ENCODE results near the gene CDCA4. TPM values are rescaled to one million over a fixed set of nuclear protein-coding genes. Genes with fewer than 3 reads are reported as not detected.

The CDCA4 gene
- total and polyA plus RNA-seq, 2 donors (not counting 1 experiment from before 2014, with no cell fraction given), result 6.3 to 11.7 TPM

- Mint-ChIP-seq H3K4me1 (peaks cover 82% of the 10 kb centered on the region), H3K27me3 (no peaks in the 10 kb centered on the region), H3K4me3 (peak overlapping the region; percentile 90), H3K27ac (peak overlapping the region; percentile 96), H3K9me3 (ENCODE audit: insufficient read depth) (no peaks in the 10 kb centered on the region)
- Histone ChIP-seq H2AFZ (ENCODE audit: insufficient read depth, low read depth, low read length, poor library complexity, severe bottlenecking) (no peak overlapping the region), H3K36me3 (replicated peaks in 1 of 2; ENCODE audit: control extremely low read depth in 1 of 2, control insufficient read depth in 1 of 2, extremely low read depth in 1 of 2, insufficient read depth in 2 of 2, low read length in 1 of 2) (peaks cover 0 to 16% of the 10 kb centered on the region in 2 experiments), H3K27me3 (replicated peaks in 1 of 4; ENCODE audit: control extremely low read depth in 1 of 4, control insufficient read depth in 3 of 4, insufficient read depth in 4 of 4, low read length in 3 of 4) (no peaks in the 10 kb centered on the region), H4K20me1 (ENCODE audit: control insufficient read depth, insufficient read depth, low read length, poor library complexity, severe bottlenecking) (peaks cover 61% of the 10 kb centered on the region), H3K4me3 (ENCODE audit: control extremely low read depth in 1 of 5, extremely low read depth in 1 of 5, insufficient read depth in 1 of 5, low read depth in 2 of 5, low read length in 4 of 5) (peak overlapping the region; percentile 19 to 100 (median 54)), H3K27ac (ENCODE audit: low read length in 2 of 2) (peak overlapping the region; percentile 74 to 98), H3K79me2 (ENCODE audit: control insufficient read depth, insufficient read depth, low read length) (peaks cover 95% of the 10 kb centered on the region), H3K9ac (ENCODE audit: low read length) (peak overlapping the region; percentile 72), H3K9me3 (ENCODE audit: control extremely low read depth in 1 of 3, control insufficient read depth in 2 of 3, insufficient read depth in 1 of 3, low read length in 2 of 3) (no peaks in the 10 kb centered on the region), H3K4me1 (ENCODE audit: control insufficient read depth in 2 of 2, insufficient read depth in 2 of 2, low read length in 2 of 2) (peaks cover 71 to 82% of the 10 kb centered on the region in 2 donors), H3K4me2 (replicated peaks; ENCODE audit: low read depth, low read length, poor library complexity, severe bottlenecking) (peak overlapping the region; percentile 97)
- intact Hi-C loops (cut with micrococcal nuclease), result loop anchor here (10.0 kb wide), 1 partner anchor 423 kb away; the partner anchor contains the start of gene CRIP1
- 63% methylated on average over 6 of the region's 7 CpGs for WGBS (ENCODE audit: insufficient coverage)
- TF ChIP-seq CTCF (IDR thresholded peaks at IDR 0.05) (no peak), EZH2 (IDR thresholded peaks at IDR 0.05; ENCODE audit: borderline replicate concordance, insufficient read depth, low read depth, low read length, poor library complexity, severe bottlenecking) (no peak)
- DNase-seq (no peak), ATAC-seq (ENCODE audit: low read depth) (no peak)
- ChIA-PET CTCF (interaction anchor here (0.5 to 11.9 kb wide), 6 partner anchors 12 to 240 kb away, joined by 3 to 192 read pairs (median 6); no protein-coding TSS in a partner anchor), POLR2A (interaction anchor here (0.6 to 1.4 kb wide), 7 partner anchors 8 to 239 kb away, joined by 3 to 6 read pairs (median 4); partner anchors contain the start of gene BRF1)
Measured at GRCh38 chr14:105062048-105062433, 41.2 kb upstream of the CDCA4 start.

GRCh38 chr14:105061428-105062047 lies 40.7 kb upstream of the CDCA4 start:
- Histone ChIP-seq H3K27ac (ENCODE audit: low read length in 2 of 2) (peak overlapping the region; percentile 74 to 98), H3K4me2 (replicated peaks; ENCODE audit: low read depth, low read length, poor library complexity, severe bottlenecking) (peak overlapping the region; percentile 97), H4K20me1 (ENCODE audit: control insufficient read depth, insufficient read depth, low read length, poor library complexity, severe bottlenecking) (peaks cover 66% of the 10 kb centered on the region), H3K4me1 (ENCODE audit: control insufficient read depth in 2 of 2, insufficient read depth in 2 of 2, low read length in 2 of 2) (peaks cover 66 to 77% of the 10 kb centered on the region in 2 donors), H2AFZ (ENCODE audit: insufficient read depth, low read depth, low read length, poor library complexity, severe bottlenecking) (no peak overlapping the region), H3K36me3 (replicated peaks in 1 of 2; ENCODE audit: control extremely low read depth in 1 of 2, control insufficient read depth in 1 of 2, extremely low read depth in 1 of 2, insufficient read depth in 2 of 2, low read length in 1 of 2) (peaks cover 0 to 21% of the 10 kb centered on the region in 2 experiments), H3K4me3 (ENCODE audit: control extremely low read depth in 1 of 5, extremely low read depth in 1 of 5, insufficient read depth in 1 of 5, low read depth in 2 of 5, low read length in 4 of 5) (peak overlapping the region; percentile 19 to 100 (median 54)), H3K27me3 (replicated peaks in 1 of 4; ENCODE audit: control extremely low read depth in 1 of 4, control insufficient read depth in 3 of 4, insufficient read depth in 4 of 4, low read length in 3 of 4) (no peaks in the 10 kb centered on the region), H3K9ac (ENCODE audit: low read length) (peak overlapping the region; percentile 72), H3K79me2 (ENCODE audit: control insufficient read depth, insufficient read depth, low read length) (peaks cover 93% of the 10 kb centered on the region), H3K9me3 (ENCODE audit: control extremely low read depth in 1 of 3, control insufficient read depth in 2 of 3, insufficient read depth in 1 of 3, low read length in 2 of 3) (no peaks in the 10 kb centered on the region)
- intact Hi-C loops (cut with micrococcal nuclease), result loop anchor here (10.0 kb wide), 1 partner anchor 423 kb away; the partner anchor contains the start of gene CRIP1
- H3K27ac Mint-ChIP-seq, result peak overlapping the region; percentile 96
- peak; percentile 26 for ATAC-seq (ENCODE audit: low read depth)
- H3K4me1 Mint-ChIP-seq, result peaks cover 78% of the 10 kb centered on the region
- no peak for TF ChIP-seq CTCF (IDR thresholded peaks at IDR 0.05)
- no peak for TF ChIP-seq EZH2 (IDR thresholded peaks at IDR 0.05; ENCODE audit: borderline replicate concordance, insufficient read depth, low read depth, low read length, poor library complexity, severe bottlenecking)
- ChIA-PET POLR2A (interaction anchor here (0.6 to 1.7 kb wide), 9 partner anchors 8 to 239 kb away, joined by 3 to 9 read pairs (median 4); partner anchors contain the start of genes BRF1 and CLBA1), CTCF (interaction anchor here (0.7 to 11.9 kb wide), 8 partner anchors 12 to 165 kb away, joined by 3 to 192 read pairs (median 4); no protein-coding TSS in a partner anchor)
- H3K9me3 Mint-ChIP-seq (ENCODE audit: insufficient read depth), result no peaks in the 10 kb centered on the region
- no peaks in the 10 kb centered on the region for H3K27me3 Mint-ChIP-seq
- H3K4me3 Mint-ChIP-seq, result peak overlapping the region; percentile 90
- DNase-seq, result peak; percentile 70
- 1% methylated on average over 10 of the region's 13 CpGs for WGBS (ENCODE audit: insufficient coverage)
